Caco-2 (cell line): ENCODE data around the gene LRRC74A. TPM values are rescaled to one million over a fixed set of nuclear protein-coding genes. Genes with fewer than 3 reads are reported as not detected.

Experiments
- BruUV-seq: library from RNA; stranded (reverse); fragments of 400-500 nt; replicated peaks from 2 replicates; lab custom pipeline; 2021; lab: Mats Ljungman, UMichigan
- CTCF ChIA-PET: fragments of 300-600 bp; sonication (Branson Sonifier 250); formaldehyde crosslinking; loops from one replicate; lab custom pipeline; 2022; ENCODE audit warnings: antibody characterized with exemption; lab: Charles Lee
- POLR2A ChIA-PET: fragments of 300-600 bp; sonication (Branson Sonifier 250); formaldehyde crosslinking; loops from one replicate; lab custom pipeline; 2022; ENCODE audit warnings: antibody characterized with exemption; lab: Charles Lee
- DNase-seq, 2 experiments: peaks; one replicate each; pipeline versions ENCODE4 v3.0.0 to v3.0.0-alpha.2; 2020 to 2022
- H3K27me3 ChIP-seq: replicated peaks from 2 replicates; pipeline ENCODE4 v1.6.0; 2011; ENCODE audit warnings: low read length; ENCODE audit not compliant: control insufficient read depth, insufficient read depth
- H3K36me3 ChIP-seq: 2 replicates; pipeline ENCODE4 v1.5.1; 2011; ENCODE audit warnings: low read length; ENCODE audit not compliant: control insufficient read depth, insufficient read depth
- H3K4me1 ChIP-seq: fragments of 250-450 bp; sonication (Bioruptor Pico); 2 replicates; pipeline ENCODE4 v1.5.1; 2020; ENCODE audit warnings: mild to moderate bottlenecking
- H3K4me3 ChIP-seq: 2 replicates; pipeline ENCODE4 v1.5.1; 2011; ENCODE audit warnings: low read depth, mild to moderate bottlenecking, control low read depth, low read length
- H3K9me3 ChIP-seq: fragments of 250-450 bp; sonication (Bioruptor Pico); 2 replicates; pipeline ENCODE4 v1.5.1; 2020; ENCODE audit warnings: mild to moderate bottlenecking, moderate library complexity
- H3K27ac Mint-ChIP-seq: one replicate; pipeline ENCODE4 v1.8.0; 2022; ENCODE audit warnings: mixed read lengths; ENCODE audit not compliant: unreplicated experiment
- H3K27me3 Mint-ChIP-seq: one replicate; pipeline ENCODE4 v1.8.0; 2022; ENCODE audit warnings: mixed read lengths; ENCODE audit not compliant: insufficient read depth, unreplicated experiment
- H3K36me3 Mint-ChIP-seq: one replicate; pipeline ENCODE4 v1.8.0; 2022; ENCODE audit warnings: mild to moderate bottlenecking, mixed read lengths; ENCODE audit not compliant: insufficient read depth, unreplicated experiment
- H3K4me1 Mint-ChIP-seq: one replicate; pipeline ENCODE4 v1.8.0; 2022; ENCODE audit warnings: low read depth, mixed read lengths; ENCODE audit not compliant: unreplicated experiment
- H3K4me3 Mint-ChIP-seq: one replicate; pipeline ENCODE4 v1.8.0; 2022; ENCODE audit warnings: mild to moderate bottlenecking, moderate library complexity, mixed read lengths; ENCODE audit not compliant: unreplicated experiment
- H3K9me3 Mint-ChIP-seq: one replicate; pipeline ENCODE4 v1.8.0; 2022; ENCODE audit warnings: mixed read lengths; ENCODE audit not compliant: unreplicated experiment
- CTCF ChIP-seq, 2 experiments: fragments of 200-600 bp in 1 of 2; IDR thresholded peaks; 1 replicate in 1 of 2; 2 replicates in 1 of 2; pipeline versions ENCODE4 v1.5.1 to v1.8.0; 2011 to 2022; ENCODE audit warnings: antibody characterized with exemption in 1 of 2, control low read depth in 1 of 2, inconsistent platforms in 1 of 2, low read depth in 1 of 2, low read length in 1 of 2, mild to moderate bottlenecking in 1 of 2, moderate library complexity in 1 of 2; ENCODE audit not compliant: insufficient read depth in 1 of 2, severe bottlenecking in 1 of 2, unreplicated experiment in 1 of 2
- intact Hi-C: fragments of 100-400 bp; cut with micrococcal nuclease; formaldehyde crosslinking; loops from one replicate; pipeline ENCODE4 v1.10.0; 2022; ENCODE audit not compliant: unreplicated experiment
- total RNA-seq: library from RNA; stranded (reverse); gene quantifications from 2 replicates; pipeline ENCODE4 v1.2.3, GENCODE V29; 2022

Gene LRRC74A
- total RNA-seq, 1 experiment from 2014 or later = not detected

- intact Hi-C loops = no loop called here
- ChIA-PET CTCF (no interaction called here), POLR2A (no interaction called here)
- Histone ChIP-seq H3K4me1 (no peaks in the 10 kb centered on the region), H3K36me3 (no peaks in the 10 kb centered on the region), H3K9me3 (no peaks in the 10 kb centered on the region), H3K27me3 (no peaks in the 10 kb centered on the region), H3K4me3 (no peak overlapping the region)
- no peak for TF ChIP-seq CTCF (IDR thresholded peaks at IDR 0.05; ENCODE audit: insufficient read depth in 1 of 2, low read depth in 1 of 2, low read length in 1 of 2, severe bottlenecking in 1 of 2, unreplicated experiment in 1 of 2)
- no peak for DNase-seq
- H3K4me3 Mint-ChIP-seq = no peak overlapping the region
- no peaks in the 10 kb centered on the region for H3K36me3 Mint-ChIP-seq
- no TSS peak for BruUV-seq
- H3K27me3 Mint-ChIP-seq = no peaks in the 10 kb centered on the region
- H3K27ac Mint-ChIP-seq = no peak overlapping the region
- no peaks in the 10 kb centered on the region for H3K4me1 Mint-ChIP-seq
- H3K9me3 Mint-ChIP-seq = no peaks in the 10 kb centered on the region
Observed at GRCh38 chr14:76884853-76885276, 58.7 kb downstream of the LRRC74A start.

DNA sequence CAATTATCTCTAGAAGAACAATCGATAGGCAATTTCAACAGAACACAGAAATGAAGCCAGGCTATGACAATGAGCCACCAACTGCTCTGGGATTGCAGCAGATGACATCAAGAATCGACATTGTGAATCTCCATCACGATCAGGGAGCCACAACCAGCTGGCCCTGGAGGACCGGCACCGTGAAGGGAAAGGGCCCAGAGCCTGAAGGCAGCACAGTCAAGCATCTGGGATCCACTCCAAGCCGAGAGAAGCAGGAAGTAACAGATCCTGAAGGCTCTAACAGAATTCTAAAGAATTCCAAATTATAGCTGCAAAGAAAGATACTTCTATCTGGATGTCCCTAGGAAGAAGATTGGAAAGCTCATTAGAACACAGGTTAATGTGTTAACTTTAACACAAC lies 61.0 kb downstream of the LRRC74A start:
- no peak overlapping the region for H3K27ac Mint-ChIP-seq
- H3K4me1 ChIP-seq = no peaks in the 10 kb centered on the region
- H3K4me3 ChIP-seq = no peak overlapping the region
- no peak overlapping the region for H3K4me3 Mint-ChIP-seq
- H3K36me3 Mint-ChIP-seq = no peaks in the 10 kb centered on the region
- no peaks in the 10 kb centered on the region for H3K36me3 ChIP-seq
- H3K9me3 ChIP-seq = peaks cover 4% of the 10 kb centered on the region
- no peak for TF ChIP-seq CTCF (IDR thresholded peaks at IDR 0.05; ENCODE audit: insufficient read depth in 1 of 2, low read depth in 1 of 2, low read length in 1 of 2, severe bottlenecking in 1 of 2, unreplicated experiment in 1 of 2)
- no peak for DNase-seq
- no peaks in the 10 kb centered on the region for H3K27me3 ChIP-seq
- POLR2A ChIA-PET = no interaction called here
- CTCF ChIA-PET = interaction anchor here (0.6 kb wide), 1 partner anchor 178 kb away, joined by 4 read pairs; no protein-coding TSS in a partner anchor
- intact Hi-C loops = no loop called here
- H3K27me3 Mint-ChIP-seq = no peaks in the 10 kb centered on the region
- no TSS peak for BruUV-seq
- no peaks in the 10 kb centered on the region for H3K9me3 Mint-ChIP-seq
- no peaks in the 10 kb centered on the region for H3K4me1 Mint-ChIP-seq

GRCh38 chr14:76891391-76891790 lies 65.2 kb downstream of the LRRC74A start:
- Histone ChIP-seq H3K4me3 (no peak overlapping the region), H3K9me3 (peaks cover 8% of the 10 kb centered on the region), H3K4me1 (no peaks in the 10 kb centered on the region), H3K27me3 (no peaks in the 10 kb centered on the region), H3K36me3 (no peaks in the 10 kb centered on the region)
- POLR2A ChIA-PET = no interaction called here
- Mint-ChIP-seq H3K27me3 (no peaks in the 10 kb centered on the region), H3K36me3 (no peaks in the 10 kb centered on the region), H3K4me1 (no peaks in the 10 kb centered on the region), H3K4me3 (no peak overlapping the region), H3K27ac (no peak overlapping the region), H3K9me3 (no peaks in the 10 kb centered on the region)
- TF ChIP-seq CTCF (IDR thresholded peaks at IDR 0.05; ENCODE audit: insufficient read depth in 1 of 2, low read depth in 1 of 2, low read length in 1 of 2, severe bottlenecking in 1 of 2, unreplicated experiment in 1 of 2) = no peak
- DNase-seq = no peak
- CTCF ChIA-PET = interaction anchor here (0.7 kb wide), 1 partner anchor 71 kb away, joined by 6 read pairs; no protein-coding TSS in a partner anchor
- intact Hi-C loops = no loop called here
- BruUV-seq = no TSS peak
